HCT116 (cell line): Measurements from ENCODE around the gene KLHL11. TPM values are rescaled to one million over a fixed set of nuclear protein-coding genes. Genes with fewer than 3 reads are reported as not detected.

Experiments
- ATAC-seq: fragments of 200-7000 bp; cut with Tn5 transposase; 2 replicates; pipeline ENCODE4 v1.9.1; 2020; ENCODE audit warnings: mild to moderate bottlenecking, moderate library complexity
- BruUV-seq: library from RNA; stranded (reverse); fragments of 400-500 nt; replicated peaks from 2 replicates; lab custom pipeline; 2021; lab: Mats Ljungman, UMichigan
- CTCF ChIA-PET: fragments of 300-600 bp; sonication (Branson Sonifier 250); formaldehyde crosslinking; loops from one replicate; lab custom pipeline; 2021; ENCODE audit warnings: antibody characterized with exemption; lab: Charles Lee
- POLR2A ChIA-PET: fragments of 300-600, 350-600 bp; sonication (Branson Sonifier 250); formaldehyde crosslinking; loops from one replicate; lab custom pipeline; 2021; ENCODE audit warnings: antibody characterized with exemption; lab: Charles Lee
- RAD21 ChIA-PET, 2 experiments: fragments of 300-600 bp; sonication (Branson Sonifier 250); formaldehyde crosslinking; loops; one replicate each; lab custom pipeline; 2023; ENCODE audit warnings: low total read pairs in 2 of 2; ENCODE audit not compliant: uncharacterized antibody in 2 of 2, unreplicated experiment in 2 of 2, low non-redundant PET in 1 of 2; lab: Charles Lee
- DNase-seq: peaks from one replicate; pipeline ENCODE4 v3.0.0-alpha.2; 2010; ENCODE audit warnings: low read depth, low spot score
- H2AFZ ChIP-seq: fragments of 200-600 bp; shearing (Covaris generic), sonication (generic); 2 replicates; pipeline ENCODE4 v1.6.1; 2017; ENCODE audit warnings: low read depth, mixed run types, mixed read lengths, antibody characterized with exemption, low read length; ENCODE audit not compliant: poor library complexity, severe bottlenecking
- H3K27ac ChIP-seq: 2 replicates; pipeline ENCODE4 v1.5.1; 2012; ENCODE audit warnings: low read depth, low read length
- H3K27me3 ChIP-seq: fragments of 200-600 bp; sonication (generic); 2 replicates; pipeline ENCODE4 v1.6.1; 2016; ENCODE audit warnings: mixed run types, low read length, mixed read lengths; ENCODE audit not compliant: insufficient read depth
- H3K36me3 ChIP-seq, 2 experiments: fragments of 200-500 bp in 1 of 2; fragments of 200-600 bp in 1 of 2; sonication (Bioruptor generic) in 1 of 2; sonication (generic) in 1 of 2; 2 replicates each; pipeline versions ENCODE4 v1.5.1 to v1.6.1; 2014 to 2016; ENCODE audit warnings: low read length in 2 of 2, inconsistent platforms in 1 of 2, mixed read lengths in 1 of 2, mixed run types in 1 of 2; ENCODE audit not compliant: insufficient read depth in 2 of 2, control insufficient read depth in 1 of 2
- H3K4me1 ChIP-seq, 2 experiments: fragments of 200-600 bp in 1 of 2; sonication (generic) in 1 of 2; 2 replicates each; pipeline versions ENCODE4 v1.5.1 to v1.6.1; 2012 to 2017; ENCODE audit warnings: low read length in 2 of 2, inconsistent platforms in 1 of 2, mild to moderate bottlenecking in 1 of 2, mixed read lengths in 1 of 2, mixed run types in 1 of 2, moderate library complexity in 1 of 2; ENCODE audit not compliant: insufficient read depth in 2 of 2, control insufficient read depth in 1 of 2
- H3K4me2 ChIP-seq: fragments of 200-600 bp; sonication (generic); 2 replicates; pipeline ENCODE4 v1.6.1; 2017; ENCODE audit warnings: mixed run types, low read length, mixed read lengths
- H3K4me3 ChIP-seq, 2 experiments: fragments of 200-600 bp in 1 of 2; sonication (generic) in 1 of 2; replicated peaks in 1 of 2; 2 replicates each; pipeline ENCODE4 v1.5.1; 2011 to 2016; ENCODE audit warnings: low read length in 2 of 2, control low read depth in 1 of 2, low read depth in 1 of 2, mild to moderate bottlenecking in 1 of 2, mixed read lengths in 1 of 2, mixed run types in 1 of 2
- H3K79me2 ChIP-seq: fragments of 200-600 bp; sonication (generic); 2 replicates; pipeline ENCODE4 v1.6.1; 2017; ENCODE audit warnings: mild to moderate bottlenecking, mixed run types, low read length, moderate library complexity, mixed read lengths; ENCODE audit not compliant: insufficient read depth
- H3K9ac ChIP-seq: fragments of 200-600 bp; sonication (generic); 2 replicates; pipeline ENCODE4 v1.6.1; 2016; ENCODE audit warnings: low read length, mixed read lengths
- H3K9me2 ChIP-seq: fragments of 200-600 bp; sonication (generic), shearing (Covaris generic); 2 replicates; pipeline ENCODE4 v1.6.1; 2017; ENCODE audit warnings: mixed run types, mild to moderate bottlenecking, moderate library complexity; ENCODE audit not compliant: insufficient read depth
- H3K9me3 ChIP-seq, 2 experiments: fragments of 200-500 bp in 1 of 2; fragments of 200-600 bp in 1 of 2; sonication (Bioruptor generic) in 1 of 2; sonication (generic) in 1 of 2; 2 replicates each; pipeline ENCODE4 v1.6.1; 2014 to 2017; ENCODE audit warnings: low read length in 2 of 2, mixed read lengths in 2 of 2, inconsistent platforms in 1 of 2, low read depth in 1 of 2, mild to moderate bottlenecking in 1 of 2, mixed run types in 1 of 2, moderate library complexity in 1 of 2; ENCODE audit not compliant: control insufficient read depth in 1 of 2, insufficient read depth in 1 of 2
- H4K20me1 ChIP-seq: fragments of 200-600 bp; sonication (generic), shearing (Covaris generic); 2 replicates; pipeline ENCODE4 v1.6.1; 2017; ENCODE audit warnings: mixed run types, mild to moderate bottlenecking, moderate library complexity; ENCODE audit not compliant: insufficient read depth
- CEBPB ChIP-seq: IDR thresholded peaks from 2 replicates; pipeline ENCODE4 v1.6.1; 2012; ENCODE audit warnings: low read depth
- EZH2phosphoT487 ChIP-seq: fragments of 200-600 bp; IDR thresholded peaks from 2 replicates; pipeline ENCODE4 v1.6.1; 2018; ENCODE audit warnings: antibody characterized with exemption, borderline replicate concordance
- JUND ChIP-seq: IDR thresholded peaks from 2 replicates; pipeline ENCODE4 v1.6.1; 2012
- POLR2A ChIP-seq: IDR thresholded peaks from 2 replicates; pipeline ENCODE4 v1.7.0; 2011; ENCODE audit warnings: borderline replicate concordance; ENCODE audit not compliant: insufficient read depth, insufficient read length; ENCODE audit errors: extremely low read depth
- POLR2AphosphoS5 ChIP-seq: IDR thresholded peaks from 2 replicates; pipeline ENCODE4 v1.6.1; 2011; ENCODE audit warnings: mild to moderate bottlenecking, low read depth, low read length, moderate library complexity
- SP1 ChIP-seq: IDR thresholded peaks from 2 replicates; pipeline ENCODE4 v1.6.1; 2012; ENCODE audit warnings: low read depth
- TCF7L2 ChIP-seq: IDR thresholded peaks from 2 replicates; pipeline ENCODE4 v1.7.0; 2011; ENCODE audit warnings: borderline replicate concordance, inconsistent platforms; ENCODE audit not compliant: insufficient read depth, insufficient read length; ENCODE audit errors: extremely low read depth
- intact Hi-C: fragments of 100-400 bp; cut with micrococcal nuclease; formaldehyde crosslinking; loops from 2 replicates; pipeline ENCODE4 v1.10.0; 2022
- total RNA-seq: library from RNA; stranded (reverse); gene quantifications from one replicate; pipeline ENCODE4 v1.2.1, GENCODE V29; 2021; ENCODE audit not compliant: unreplicated experiment
- TF ChIP-seq, protein P1 (sequence below): IDR thresholded peaks from 2 replicates; pipeline ENCODE4 v1.6.1; 2012; ENCODE audit warnings: low read depth

KLHL11 gene
- total RNA-seq, 1 experiment from 2014 or later = 22.4 TPM

DNA sequence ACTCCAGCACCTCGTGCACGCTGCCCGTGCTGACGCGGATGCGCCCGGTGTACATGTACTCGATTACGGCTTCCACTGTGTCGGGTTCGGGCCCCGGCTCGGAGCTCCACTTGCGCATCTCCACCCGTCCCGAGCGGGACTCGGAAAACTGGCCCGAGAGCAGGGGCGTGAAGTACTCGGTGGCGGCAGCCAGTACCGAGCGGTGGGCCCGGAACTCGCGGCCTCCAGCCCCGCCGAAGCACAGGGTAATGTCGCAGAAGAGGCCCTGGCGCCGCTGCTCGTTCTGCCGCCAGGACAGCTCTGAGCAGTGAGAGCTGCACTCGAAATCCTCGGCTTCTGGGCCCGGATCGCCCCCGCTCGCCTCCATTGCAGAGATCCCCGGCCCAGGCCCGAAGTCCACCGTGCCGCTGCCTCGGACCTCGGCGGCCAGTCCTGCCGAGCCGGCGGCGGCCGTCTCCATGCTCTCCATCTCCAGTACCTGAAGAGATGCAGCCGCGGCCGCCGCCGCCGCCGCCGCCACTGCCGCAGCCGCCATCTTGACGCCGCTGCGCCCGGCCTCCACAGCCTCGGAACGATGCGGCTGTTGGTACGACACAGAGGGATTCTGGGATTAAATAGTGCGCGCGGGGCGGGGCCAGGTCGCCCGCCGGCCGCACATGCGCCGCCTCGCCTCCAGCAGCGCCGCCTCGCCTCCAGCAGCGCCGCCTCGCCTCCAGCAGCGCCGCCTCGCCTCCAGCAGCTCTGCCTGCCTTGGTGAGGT, at the start of gene KLHL11 (continued):
- TF ChIP-seq, protein P1, sequence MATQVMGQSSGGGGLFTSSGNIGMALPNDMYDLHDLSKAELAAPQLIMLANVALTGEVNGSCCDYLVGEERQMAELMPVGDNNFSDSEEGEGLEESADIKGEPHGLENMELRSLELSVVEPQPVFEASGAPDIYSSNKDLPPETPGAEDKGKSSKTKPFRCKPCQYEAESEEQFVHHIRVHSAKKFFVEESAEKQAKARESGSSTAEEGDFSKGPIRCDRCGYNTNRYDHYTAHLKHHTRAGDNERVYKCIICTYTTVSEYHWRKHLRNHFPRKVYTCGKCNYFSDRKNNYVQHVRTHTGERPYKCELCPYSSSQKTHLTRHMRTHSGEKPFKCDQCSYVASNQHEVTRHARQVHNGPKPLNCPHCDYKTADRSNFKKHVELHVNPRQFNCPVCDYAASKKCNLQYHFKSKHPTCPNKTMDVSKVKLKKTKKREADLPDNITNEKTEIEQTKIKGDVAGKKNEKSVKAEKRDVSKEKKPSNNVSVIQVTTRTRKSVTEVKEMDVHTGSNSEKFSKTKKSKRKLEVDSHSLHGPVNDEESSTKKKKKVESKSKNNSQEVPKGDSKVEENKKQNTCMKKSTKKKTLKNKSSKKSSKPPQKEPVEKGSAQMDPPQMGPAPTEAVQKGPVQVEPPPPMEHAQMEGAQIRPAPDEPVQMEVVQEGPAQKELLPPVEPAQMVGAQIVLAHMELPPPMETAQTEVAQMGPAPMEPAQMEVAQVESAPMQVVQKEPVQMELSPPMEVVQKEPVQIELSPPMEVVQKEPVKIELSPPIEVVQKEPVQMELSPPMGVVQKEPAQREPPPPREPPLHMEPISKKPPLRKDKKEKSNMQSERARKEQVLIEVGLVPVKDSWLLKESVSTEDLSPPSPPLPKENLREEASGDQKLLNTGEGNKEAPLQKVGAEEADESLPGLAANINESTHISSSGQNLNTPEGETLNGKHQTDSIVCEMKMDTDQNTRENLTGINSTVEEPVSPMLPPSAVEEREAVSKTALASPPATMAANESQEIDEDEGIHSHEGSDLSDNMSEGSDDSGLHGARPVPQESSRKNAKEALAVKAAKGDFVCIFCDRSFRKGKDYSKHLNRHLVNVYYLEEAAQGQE = no peak
- TF ChIP-seq EZH2phosphoT487 (no peak), SP1 (no peak), CEBPB (no peak), POLR2AphosphoS5 (peak; percentile 97), POLR2A (peak; percentile 89)
- TF ChIP-seq, all 23 proteins: peak for 7

DNA sequence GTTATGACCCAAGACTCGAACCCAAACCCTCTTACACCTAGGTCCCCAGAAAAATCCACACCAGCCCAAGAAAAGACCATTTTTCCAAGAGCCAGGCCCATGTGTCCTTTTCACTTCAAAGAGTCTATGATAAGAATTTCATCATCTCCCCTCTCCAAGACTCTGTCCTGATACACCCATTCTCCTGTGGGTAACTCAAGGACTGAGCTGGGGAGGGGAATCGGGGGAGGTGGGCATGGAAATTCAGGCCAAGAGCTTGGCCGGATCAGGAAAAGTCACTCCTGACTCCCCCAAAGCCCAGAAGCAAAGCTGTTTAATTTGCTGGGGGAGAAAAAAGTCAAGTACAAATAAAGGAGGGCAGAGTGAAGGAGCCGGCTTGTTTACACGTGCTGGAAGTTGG, 49.8 kb upstream of the KLHL11 start:
- POLR2A ChIA-PET = interaction anchor here (0.9 kb wide), 1 partner anchor 16 kb away, joined by 4 read pairs; the partner anchor contains the start of gene ODAD4
- Histone ChIP-seq H3K36me3 (peaks cover 29 to 40% of the 10 kb centered on the region in 2 experiments), H3K4me1 (peaks cover 14 to 34% of the 10 kb centered on the region in 2 experiments), H3K9me3 (no peaks in the 10 kb centered on the region), H3K79me2 (peaks cover 86% of the 10 kb centered on the region), H3K4me2 (no peak overlapping the region), H3K4me3 (no peak overlapping the region), H3K9ac (no peak overlapping the region), H2AFZ (no peak overlapping the region), H3K9me2 (no peaks in the 10 kb centered on the region), H3K27ac (no peak overlapping the region), H3K27me3 (no peaks in the 10 kb centered on the region), H4K20me1 (no peaks in the 10 kb centered on the region)
- ATAC-seq (no peak), DNase-seq (no peak)
- CTCF ChIA-PET = no interaction called here
- intact Hi-C loops = no loop called here
- TF ChIP-seq JUND (no peak), TCF7L2 (no peak)
- BruUV-seq = no TSS peak
- RAD21 ChIA-PET = no interaction called here
